ENCODE data around the gene AKT2.

AKT2 gene

GRCh38 chr19:40217934-40218890, 66.9 kb downstream of the AKT2 start, which contains the start of gene TTC9B:
TSS of gene TTC9B (minus strand) at chr19:40218384. CDS start at chr19:40218381, 3 bp downstream.
- no peak for DNase-seq (ENCODE audit: low spot score)

- peak; percentile 34 for DNase-seq (ENCODE audit: low spot score)
Observed at GRCh38 chr19:40217027-40217810, 67.9 kb downstream of the AKT2 start.

- DNase-seq (ENCODE audit: low spot score) = no peak
Observed at GRCh38 chr19:40216777-40217026, 68.4 kb downstream of the AKT2 start.

DNA sequence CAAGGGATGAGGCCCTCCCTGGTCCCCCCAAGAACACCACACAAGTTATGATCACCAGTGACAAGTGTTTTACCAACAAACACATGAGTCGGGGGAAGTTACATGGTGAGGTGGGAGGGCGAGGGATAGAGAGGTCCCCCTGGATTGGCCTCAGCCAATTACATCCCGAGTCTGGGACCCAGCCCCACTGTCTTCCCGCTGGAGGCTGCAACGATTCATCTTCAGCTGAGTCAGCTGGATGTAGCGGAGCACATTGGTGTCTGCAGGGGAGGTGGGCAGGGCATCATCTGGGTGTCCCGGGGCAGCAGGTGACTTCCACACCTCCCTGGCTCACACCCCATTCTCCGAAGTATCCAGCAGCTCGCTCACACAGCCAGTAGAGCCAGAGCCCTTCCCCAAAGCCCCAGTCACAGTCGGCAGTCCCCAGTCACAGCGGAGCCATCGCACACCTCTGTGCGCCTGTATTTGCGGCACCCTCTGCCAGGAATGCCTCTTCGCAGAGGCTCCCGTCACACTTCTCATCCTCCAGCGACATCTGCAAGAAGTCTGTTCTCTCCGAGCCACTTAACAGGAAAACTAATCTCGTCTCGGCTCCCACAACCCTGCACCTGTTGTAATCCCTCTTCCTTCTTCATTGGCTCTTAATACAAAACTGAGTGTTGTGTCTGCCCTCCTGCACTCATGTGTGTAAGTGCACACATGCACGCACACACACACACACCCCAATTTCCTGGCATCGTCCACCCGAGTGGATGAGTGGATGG, 69.0 kb downstream of the AKT2 start:
- no peak for DNase-seq (ENCODE audit: low spot score)

GRCh38 chr19:40214936-40215335, 70.2 kb downstream of the AKT2 start:
- DNase-seq (ENCODE audit: low spot score) = no peak

GRCh38 chr19:40213882-40214570, 71.1 kb downstream of the AKT2 start:
- no peak for DNase-seq (ENCODE audit: low spot score)

DNA sequence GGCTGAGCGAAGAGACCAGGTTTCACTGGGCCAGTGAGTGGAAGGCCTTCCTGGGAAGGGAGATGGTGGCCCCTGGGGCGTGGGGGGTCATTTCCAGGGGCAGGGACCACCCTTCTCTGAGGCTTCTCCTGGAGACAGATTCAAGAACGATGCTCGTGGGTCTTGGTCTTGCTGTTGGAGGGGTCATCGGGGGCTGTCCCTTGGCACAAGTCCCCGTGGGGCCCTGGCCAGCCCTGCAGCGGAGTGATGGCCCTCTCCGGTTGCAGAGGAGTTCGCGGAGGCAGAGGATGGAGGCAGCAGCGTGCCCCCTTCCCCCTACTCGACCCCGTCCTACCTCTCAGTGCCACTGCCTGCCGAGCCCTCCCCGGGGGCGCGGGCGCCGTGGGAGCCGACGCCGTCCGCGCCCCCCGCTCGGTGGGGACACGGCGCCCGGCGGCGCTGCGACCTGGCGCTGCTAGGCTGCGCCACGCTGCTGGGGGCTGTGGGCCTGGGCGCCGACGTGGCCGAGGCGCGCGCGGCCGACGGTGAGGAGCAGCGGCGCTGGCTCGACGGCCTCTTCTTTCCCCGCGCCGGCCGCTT, 71.8 kb downstream of the AKT2 start:
- DNase-seq (ENCODE audit: low spot score) = no peak

- no peak for DNase-seq (ENCODE audit: low spot score)
Observed at GRCh38 chr19:40210889-40211288, 74.3 kb downstream of the AKT2 start.

DNA sequence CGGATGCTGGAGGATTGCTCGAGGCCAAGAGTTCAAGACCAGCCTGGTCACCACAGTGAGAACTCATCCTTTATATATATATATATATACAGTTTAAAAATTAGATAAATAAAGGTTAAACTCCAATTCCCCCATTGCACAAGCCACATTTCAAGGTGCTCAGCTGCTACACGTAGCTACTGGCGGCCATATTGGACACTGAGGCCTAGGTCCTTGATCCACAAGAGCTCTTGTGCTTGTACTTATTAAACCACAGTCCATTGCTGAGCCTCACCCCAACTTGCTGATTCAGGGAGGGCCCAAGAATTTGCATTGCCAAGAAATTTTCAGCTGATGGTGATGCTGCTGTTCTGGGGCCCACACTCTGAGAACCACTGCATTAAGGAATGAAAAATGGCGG, 76.5 kb downstream of the AKT2 start:
- DNase-seq (ENCODE audit: low spot score) = no peak

- no peak for DNase-seq (ENCODE audit: low spot score)
Observed at GRCh38 chr19:40205760-40206159, 79.4 kb downstream of the AKT2 start.

DNA sequence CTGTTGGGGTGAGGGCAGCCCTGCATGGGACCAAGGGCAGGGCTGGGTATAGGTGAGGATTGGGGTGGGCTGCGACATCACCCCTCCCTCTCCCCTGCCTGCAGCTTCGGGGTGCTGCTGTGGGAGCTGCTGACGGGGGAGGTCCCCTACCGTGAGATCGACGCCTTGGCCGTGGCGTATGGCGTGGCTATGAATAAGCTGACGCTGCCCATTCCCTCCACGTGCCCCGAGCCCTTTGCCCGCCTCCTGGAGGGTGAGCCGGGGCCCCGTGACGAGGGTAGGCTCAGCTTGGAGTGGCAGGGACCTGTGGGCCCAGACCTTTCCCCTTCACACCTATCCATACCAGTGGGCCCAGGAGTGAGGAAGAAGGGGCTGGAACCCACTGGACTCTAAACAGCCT, 80.8 kb downstream of the AKT2 start:
- DNase-seq (ENCODE audit: low spot score) = no peak

- DNase-seq (ENCODE audit: low spot score) = no peak
Observed at GRCh38 chr19:40200341-40201099, 84.6 kb downstream of the AKT2 start.

GRCh38 chr19:40198272-40198990, 86.7 kb downstream of the AKT2 start:
- no peak for DNase-seq (ENCODE audit: low spot score)

GRCh38 chr19:40193587-40193849, 91.6 kb downstream of the AKT2 start:
- no peak for DNase-seq (ENCODE audit: low spot score)

DNA sequence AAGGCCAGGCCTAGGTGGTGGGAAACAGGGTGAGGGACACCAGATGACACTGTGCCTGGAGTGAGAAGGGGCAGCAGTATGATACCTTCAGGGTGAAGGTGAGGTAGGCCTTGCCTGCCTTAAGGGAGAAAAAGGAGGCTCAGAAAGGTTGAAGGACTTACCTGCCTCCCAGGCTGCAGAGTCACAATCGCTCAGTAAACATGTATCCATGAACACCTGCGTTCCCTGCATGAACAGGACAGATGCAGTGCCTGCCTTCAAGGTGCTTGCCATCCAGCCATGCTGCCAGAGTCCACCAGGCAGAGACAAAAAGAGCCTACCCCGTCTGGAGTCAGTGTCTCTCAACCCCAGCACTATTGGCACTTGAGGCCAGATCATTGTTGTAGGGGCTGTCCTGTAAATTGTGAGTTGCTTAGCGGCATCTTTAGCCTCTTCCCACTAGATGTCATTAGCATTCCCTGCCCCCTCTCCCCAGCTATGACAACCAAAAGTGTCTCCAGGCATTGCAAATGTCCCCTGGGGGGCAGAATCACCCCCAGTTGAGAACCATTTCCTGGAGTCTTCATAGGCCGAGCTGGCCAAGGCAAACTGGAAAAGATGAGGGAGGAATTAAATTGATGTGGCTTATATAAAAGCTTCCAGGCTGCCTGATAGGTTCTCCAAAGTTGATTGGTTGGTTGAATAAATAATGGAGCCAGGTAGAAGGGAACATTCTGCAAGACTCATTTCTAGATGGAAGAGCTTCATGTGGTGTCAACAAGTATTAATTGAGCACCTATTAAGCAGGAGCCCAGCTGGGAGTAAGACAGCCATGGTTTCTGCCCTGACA, 92.2 kb downstream of the AKT2 start:
- DNase-seq (ENCODE audit: low spot score) = no peak

- no peak for DNase-seq (ENCODE audit: low spot score)
Observed at GRCh38 chr19:40191836-40192646, 93.1 kb downstream of the AKT2 start.

DNA sequence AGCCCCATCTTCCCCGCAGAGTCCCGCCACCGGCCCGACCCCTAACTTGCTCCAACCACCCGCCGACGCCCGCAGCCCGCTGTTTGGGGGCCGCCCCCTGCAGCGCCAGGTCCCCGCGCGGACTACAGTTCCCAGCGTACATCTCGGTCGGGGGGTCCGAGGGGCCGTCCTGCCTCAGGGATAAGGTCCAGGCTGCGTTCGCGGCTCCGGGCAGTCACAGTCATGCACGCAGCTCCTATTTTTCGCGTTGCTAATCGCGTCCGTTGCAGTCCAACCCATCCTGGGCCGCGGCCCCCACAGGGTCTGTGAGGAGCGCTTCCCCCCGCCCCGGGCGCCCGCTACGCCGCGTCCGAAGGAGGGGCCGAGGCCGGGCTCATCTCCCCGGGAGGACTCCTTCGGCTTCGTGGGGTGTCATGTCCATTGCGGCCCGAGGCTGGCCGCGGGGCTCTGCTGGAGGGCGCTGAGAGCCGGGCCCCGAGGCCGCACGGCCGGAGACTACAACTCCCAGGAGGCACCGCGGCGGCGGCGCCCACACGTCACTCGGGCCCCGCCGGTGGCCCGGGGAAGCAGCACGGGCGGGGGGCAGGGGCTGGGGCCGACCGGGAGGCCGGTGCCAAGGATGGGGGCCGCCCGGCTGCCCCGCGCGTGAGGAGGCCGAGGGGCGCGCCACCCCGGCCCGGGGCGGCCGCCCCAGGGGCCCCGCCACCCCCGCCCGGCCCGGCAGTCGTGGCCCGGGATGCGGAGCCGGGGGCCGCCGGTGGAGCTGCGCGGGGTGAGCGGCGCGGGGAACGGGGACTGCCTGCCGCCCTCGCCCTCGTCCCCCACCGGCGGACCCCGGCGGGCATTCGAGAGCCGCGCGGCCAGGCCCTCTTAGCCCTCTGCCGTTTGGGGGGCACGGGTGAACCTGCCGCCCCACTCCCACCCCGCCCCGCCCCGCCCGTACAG, 94.0 kb downstream of the AKT2 start, which contains the start of gene MAP3K10:
MAP3K10 (plus strand) TSS at position 536 of the 945 bp plus-strand sequence. CDS start 606 bp downstream, outside the sequence.
- DNase-seq (ENCODE audit: low spot score) = peak; percentile 63
